ENCODE results near the gene MECP2.

DNA sequence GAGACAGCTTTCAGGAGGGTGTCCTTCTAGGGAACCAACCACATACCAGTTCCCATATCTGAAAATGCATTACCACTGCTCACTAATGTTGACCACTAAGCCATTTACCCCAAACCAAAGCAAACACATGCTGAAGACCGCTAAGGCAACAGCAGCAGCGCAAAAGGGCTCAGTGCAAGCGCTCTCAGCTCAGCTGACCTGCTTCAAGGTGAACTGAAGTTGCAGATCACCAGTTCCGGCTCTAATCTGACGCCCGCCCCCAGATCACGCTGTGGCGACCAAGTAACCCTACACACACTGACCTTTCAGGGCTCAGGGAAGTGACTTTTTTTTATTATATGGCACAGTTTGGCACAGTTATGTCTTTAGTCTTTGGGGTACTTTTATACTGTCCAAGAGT is 5.8 kb downstream of the MECP2 start:
- TF ChIP-seq RFX5 (IDR thresholded peaks at IDR 0.05; ENCODE audit: low read depth, low read length) (no peak), RAD21 (IDR thresholded peaks at IDR 0.05; ENCODE audit: insufficient read depth, low read depth, low read length) (no peak), EZH2 (IDR thresholded peaks at IDR 0.05; ENCODE audit: borderline replicate concordance, control insufficient read depth, low read depth, low read length) (no peak), FOXM1 (IDR thresholded peaks at IDR 0.05; ENCODE audit: low read depth, low read length) (no peak), MXI1 (IDR thresholded peaks at IDR 0.05; ENCODE audit: low read depth, low read length) (no peak), JUND (IDR thresholded peaks at IDR 0.05; ENCODE audit: low read depth, low read length) (no peak), SRF (IDR thresholded peaks at IDR 0.05; ENCODE audit: low read depth in 2 of 2, low read length in 2 of 2) (no peak), NRF1 (conservative IDR thresholded peaks at IDR 0.05; ENCODE audit: low read depth, low read length) (no peak), ZBED1 (IDR thresholded peaks at IDR 0.05; ENCODE audit: borderline replicate concordance) (no peak)
- TF ChIP-seq, protein P1, sequence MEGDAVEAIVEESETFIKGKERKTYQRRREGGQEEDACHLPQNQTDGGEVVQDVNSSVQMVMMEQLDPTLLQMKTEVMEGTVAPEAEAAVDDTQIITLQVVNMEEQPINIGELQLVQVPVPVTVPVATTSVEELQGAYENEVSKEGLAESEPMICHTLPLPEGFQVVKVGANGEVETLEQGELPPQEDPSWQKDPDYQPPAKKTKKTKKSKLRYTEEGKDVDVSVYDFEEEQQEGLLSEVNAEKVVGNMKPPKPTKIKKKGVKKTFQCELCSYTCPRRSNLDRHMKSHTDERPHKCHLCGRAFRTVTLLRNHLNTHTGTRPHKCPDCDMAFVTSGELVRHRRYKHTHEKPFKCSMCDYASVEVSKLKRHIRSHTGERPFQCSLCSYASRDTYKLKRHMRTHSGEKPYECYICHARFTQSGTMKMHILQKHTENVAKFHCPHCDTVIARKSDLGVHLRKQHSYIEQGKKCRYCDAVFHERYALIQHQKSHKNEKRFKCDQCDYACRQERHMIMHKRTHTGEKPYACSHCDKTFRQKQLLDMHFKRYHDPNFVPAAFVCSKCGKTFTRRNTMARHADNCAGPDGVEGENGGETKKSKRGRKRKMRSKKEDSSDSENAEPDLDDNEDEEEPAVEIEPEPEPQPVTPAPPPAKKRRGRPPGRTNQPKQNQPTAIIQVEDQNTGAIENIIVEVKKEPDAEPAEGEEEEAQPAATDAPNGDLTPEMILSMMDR (IDR thresholded peaks at IDR 0.05 in 2 of 3, conservative IDR thresholded peaks at IDR 0.05 in 1 of 3; ENCODE audit: control insufficient read depth in 2 of 3, extremely low read depth in 1 of 3, insufficient read depth in 1 of 3, low read depth in 3 of 3, low read length in 3 of 3), result no peak

All from GM12878 (cell line).